ENCODE data around the gene GID8.

GID8 gene

GRCh38 chr20:62944184-62944583 lies 6.2 kb downstream of the GID8 start:
- DNase-seq (ENCODE audit: low read depth), result no peak

GRCh38 chr20:62944746-62945145 lies 6.8 kb downstream of the GID8 start:
- no peak for DNase-seq (ENCODE audit: low read depth)

- no peak for DNase-seq (ENCODE audit: low read depth)
Measured at GRCh38 chr20:62945771-62946339, 7.9 kb downstream of the GID8 start.

GRCh38 chr20:62946918-62947317 lies 9.0 kb downstream of the GID8 start:
- DNase-seq (ENCODE audit: low read depth), result no peak

- no peak for DNase-seq (ENCODE audit: low read depth)
Measured at GRCh38 chr20:62947532-62948300, 9.8 kb downstream of the GID8 start.

GRCh38 chr20:62949153-62949821 lies 11.3 kb downstream of the GID8 start:
- no peak for DNase-seq (ENCODE audit: low read depth)

- DNase-seq (ENCODE audit: low read depth), result no peak
Measured at GRCh38 chr20:62949962-62950361, 12.0 kb downstream of the GID8 start.

- no peak for DNase-seq (ENCODE audit: low read depth)
Measured at GRCh38 chr20:62950741-62951140, 12.8 kb downstream of the GID8 start.

GRCh38 chr20:62951143-62951895 lies 13.4 kb downstream of the GID8 start:
- DNase-seq (ENCODE audit: low read depth), result no peak

- DNase-seq (ENCODE audit: low read depth), result no peak
Measured at GRCh38 chr20:62951896-62952372, 14.0 kb downstream of the GID8 start.

GRCh38 chr20:62952373-62952967 lies 14.5 kb downstream of the GID8 start, which contains the start of gene SLC17A9:
TSS of gene SLC17A9 (plus strand) at chr20:62952709. CDS start at chr20:62952831, 122 bp downstream.
- DNase-seq (ENCODE audit: low read depth), result peak; percentile 47

GRCh38 chr20:62952968-62953838 lies 15.3 kb downstream of the GID8 start:
- DNase-seq (ENCODE audit: low read depth), result no peak

- peak; percentile 50 for DNase-seq (ENCODE audit: low read depth)
Measured at GRCh38 chr20:62953839-62954703, 16.1 kb downstream of the GID8 start.

GRCh38 chr20:62955519-62956386 lies 17.8 kb downstream of the GID8 start:
- no peak for DNase-seq (ENCODE audit: low read depth)

- no peak for DNase-seq (ENCODE audit: low read depth)
Measured at GRCh38 chr20:62956387-62957135, 18.6 kb downstream of the GID8 start.

GRCh38 chr20:62957136-62958117 lies 19.5 kb downstream of the GID8 start:
- no peak for DNase-seq (ENCODE audit: low read depth)

All from activated gamma-delta T cell treated with anti-CD3 and anti-CD28 coated beads, Interleukin-2, amount 50 U/mL, for 16 hours (primary cell).